ENCODE data around the gene DSCAM. TPM values are rescaled to one million over a fixed set of nuclear protein-coding genes. Genes with fewer than 3 reads are reported as not detected.

Gene DSCAM
- total RNA-seq, 4 donors from 2014 or later = 0.04 to 0.06 TPM; not detected in 2

GRCh38 chr21:40194185-40194980, 652.6 kb downstream of the DSCAM start:
- no peaks in the 10 kb centered on the region for H3K4me1 ChIP-seq
- TF ChIP-seq POLR2A (IDR thresholded peaks at IDR 0.05) (no peak), CTCF (IDR thresholded peaks at IDR 0.05) (no peak)
- no peaks in the 10 kb centered on the region for H3K9me3 ChIP-seq
- no peaks in the 10 kb centered on the region for H3K36me3 ChIP-seq
- H3K4me3 ChIP-seq = no peak overlapping the region
- intact Hi-C loops (cut with DNase I) = no loop called here
- WGBS, 2 donors = 42 to 48% methylated on average over 4 of the region's 4 CpGs
- no peaks in the 10 kb centered on the region for H3K27me3 ChIP-seq
- DNase-seq = no peak
- H3K27ac ChIP-seq = no peak overlapping the region

GRCh38 chr21:40191616-40192015, 655.3 kb downstream of the DSCAM start:
- Histone ChIP-seq H3K4me3 (no peak overlapping the region), H3K9me3 (no peaks in the 10 kb centered on the region), H3K36me3 (no peaks in the 10 kb centered on the region), H3K4me1 (no peaks in the 10 kb centered on the region), H3K27ac (no peak overlapping the region), H3K27me3 (peaks cover 0 to 3% (median 0%) of the 10 kb centered on the region in 4 donors)
- 61 to 63% methylated on average over 3 of the region's 3 CpGs for WGBS, 2 donors
- no peak for TF ChIP-seq POLR2A (IDR thresholded peaks at IDR 0.05)
- intact Hi-C loops (cut with DNase I) = no loop called here
- no peak for DNase-seq

GRCh38 chr21:40191196-40191595, 655.8 kb downstream of the DSCAM start:
- no peak for DNase-seq
- Histone ChIP-seq H3K36me3 (no peaks in the 10 kb centered on the region), H3K27ac (no peak overlapping the region), H3K4me1 (no peaks in the 10 kb centered on the region), H3K4me3 (no peak overlapping the region), H3K27me3 (peaks cover 0 to 3% (median 0%) of the 10 kb centered on the region in 4 donors), H3K9me3 (no peaks in the 10 kb centered on the region)
- TF ChIP-seq POLR2A (IDR thresholded peaks at IDR 0.05) (no peak), CTCF (IDR thresholded peaks at IDR 0.05) (no peak)
- intact Hi-C loops (cut with DNase I) = no loop called here
- 68 to 69% methylated on average over 3 of the region's 3 CpGs for WGBS, 2 donors

- peaks cover 0 to 3% (median 0%) of the 10 kb centered on the region in 4 donors for H3K27me3 ChIP-seq
- H3K4me3 ChIP-seq = no peak overlapping the region
- WGBS, 2 donors = 75 to 81% methylated on average over 9 of the region's 9 CpGs
- H3K9me3 ChIP-seq = no peaks in the 10 kb centered on the region
- no peak for DNase-seq
- H3K4me1 ChIP-seq = no peaks in the 10 kb centered on the region
- TF ChIP-seq CTCF (IDR thresholded peaks at IDR 0.05) (no peak), POLR2A (IDR thresholded peaks at IDR 0.05) (no peak)
- H3K27ac ChIP-seq = no peak overlapping the region
- H3K36me3 ChIP-seq = no peaks in the 10 kb centered on the region
- intact Hi-C loops (cut with DNase I) = no loop called here
These were observed 658.9 kb downstream of the DSCAM start for GRCh38 chr21:40187946-40188654.

GRCh38 chr21:40187244-40187643, 659.7 kb downstream of the DSCAM start:
- Histone ChIP-seq H3K9me3 (peaks cover 0 to 1% (median 0%) of the 10 kb centered on the region in 3 donors), H3K27me3 (peaks cover 0 to 3% (median 0%) of the 10 kb centered on the region in 4 donors), H3K4me3 (no peak overlapping the region), H3K36me3 (no peaks in the 10 kb centered on the region), H3K4me1 (no peaks in the 10 kb centered on the region), H3K27ac (no peak overlapping the region)
- intact Hi-C loops (cut with DNase I) = no loop called here
- DNase-seq = no peak
- 61 to 78% methylated on average over 6 of the region's 6 CpGs for WGBS, 2 donors
- no peak for TF ChIP-seq CTCF (IDR thresholded peaks at IDR 0.05)
- TF ChIP-seq POLR2A (IDR thresholded peaks at IDR 0.05) = no peak
